HG03064 (cell line): ENCODE results near the gene PLXNA3.

ENCODE experiments used
- ATAC-seq: cut with Tn5 transposase; IDR thresholded peaks from one replicate; pipeline ENCODE4 v1.9.1; 2021; ENCODE audit warnings: low read depth; ENCODE audit not compliant: unreplicated experiment

Gene PLXNA3

GRCh38 chrX:154476821-154477220, 18.7 kb downstream of the PLXNA3 start:
- no peak for ATAC-seq

GRCh38 chrX:154477891-154478477, 19.9 kb downstream of the PLXNA3 start:
- ATAC-seq, result no peak

GRCh38 chrX:154478728-154479622, 20.9 kb downstream of the PLXNA3 start, which contains the start of gene LAGE3:
LAGE3 (minus strand) TSS chrX:154479281; CDS start chrX:154478915, 366 bp downstream.
- peak; percentile 86 for ATAC-seq

GRCh38 chrX:154481195-154481594, 23.1 kb downstream of the PLXNA3 start:
- ATAC-seq, result no peak

GRCh38 chrX:154481911-154482601, 24.0 kb downstream of the PLXNA3 start:
- no peak for ATAC-seq

- ATAC-seq, result no peak
Observed at GRCh38 chrX:154482786-154483185, 24.7 kb downstream of the PLXNA3 start.

GRCh38 chrX:154483325-154483724, 25.2 kb downstream of the PLXNA3 start:
- ATAC-seq, result no peak

GRCh38 chrX:154484255-154485149, 26.4 kb downstream of the PLXNA3 start:
- ATAC-seq, result no peak

GRCh38 chrX:154485150-154486051, 27.3 kb downstream of the PLXNA3 start:
- no peak for ATAC-seq

- no peak for ATAC-seq
Observed at GRCh38 chrX:154486052-154486395, 27.9 kb downstream of the PLXNA3 start.

- ATAC-seq, result no peak
Observed at GRCh38 chrX:154486396-154487207, 28.5 kb downstream of the PLXNA3 start, which contains the start of gene UBL4A. UBL4A (minus strand) TSS chrX:154486615; CDS start chrX:154486584, 31 bp downstream.

GRCh38 chrX:154487518-154488290, 29.6 kb downstream of the PLXNA3 start:
- ATAC-seq, result no peak

- ATAC-seq, result no peak
Observed at GRCh38 chrX:154488336-154489075, 30.4 kb downstream of the PLXNA3 start.

GRCh38 chrX:154489182-154489581, 31.1 kb downstream of the PLXNA3 start:
- ATAC-seq, result no peak

GRCh38 chrX:154490021-154490413, 31.9 kb downstream of the PLXNA3 start:
- ATAC-seq, result peak; percentile 24

- peak; percentile 67 for ATAC-seq
Observed at GRCh38 chrX:154490414-154491083, 32.5 kb downstream of the PLXNA3 start, which contains the start of gene SLC10A3. SLC10A3 (minus strand) TSS chrX:154490629; CDS start chrX:154488940, 1,689 bp downstream.
